ENCODE data around the gene YPEL3.

DNA sequence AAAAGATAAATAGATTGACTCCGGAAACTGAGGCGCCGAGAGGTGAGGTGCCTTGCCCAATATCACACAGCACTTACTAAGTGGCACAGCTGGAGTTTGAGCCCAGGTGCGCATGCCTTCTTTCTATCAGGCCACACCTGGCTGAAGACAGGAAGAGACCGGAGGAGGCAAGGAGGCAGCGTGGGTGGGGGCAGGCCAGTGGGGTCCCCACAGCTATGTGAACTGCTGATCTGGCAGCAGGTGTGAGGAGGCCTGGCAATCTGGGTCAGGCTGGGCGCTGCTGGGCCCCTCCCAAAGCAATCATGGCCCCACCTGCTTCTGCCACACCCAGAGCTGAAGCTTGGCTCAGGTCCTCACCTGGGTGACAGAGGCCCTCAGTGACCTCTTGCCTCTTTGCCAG lies 19.2 kb upstream of the YPEL3 start:
- no peak for TF ChIP-seq POLR2AphosphoS5 (IDR thresholded peaks at IDR 0.05; ENCODE audit: low read depth, low read length)
- no peak for TF ChIP-seq POLR2A (IDR thresholded peaks at IDR 0.05; ENCODE audit: low read depth, low read length)
- no peak for TF ChIP-seq POU2F2 (IDR thresholded peaks at IDR 0.05; ENCODE audit: low read depth, low read length)

Data from GM12891 (cell line).